CD8-positive, alpha-beta memory T cell (primary cell): ENCODE measurements around the gene RMI2. TPM values are rescaled to one million over a fixed set of nuclear protein-coding genes. Genes with fewer than 3 reads are reported as not detected.

Experiments
- CTCF ChIA-PET: fragments of 350-600 bp; sonication (Branson Sonifier 250); formaldehyde crosslinking; loops from one replicate; lab custom pipeline; 2021; ENCODE audit warnings: antibody characterized with exemption; lab: Charles Lee
- POLR2A ChIA-PET: fragments of 350-600 bp; sonication (Branson Sonifier 250); formaldehyde crosslinking; loops from one replicate; lab custom pipeline; 2021; ENCODE audit warnings: antibody characterized with exemption; lab: Charles Lee
- DNase-seq, 5 donors: peaks; one replicate each; pipeline versions ENCODE4 v3.0.0 to v3.0.0-alpha.2; 2020 to 2022; ENCODE audit warnings: mixed read lengths in 1 of 5
- H3K27ac ChIP-seq: one replicate; pipeline ENCODE4 v1.7.0; 2013; ENCODE audit warnings: low read depth, mild to moderate bottlenecking, low read length, moderate library complexity
- H3K27me3 ChIP-seq: 2 replicates; pipeline ENCODE4 v1.7.0; 2013; ENCODE audit warnings: low read length, mild to moderate bottlenecking; ENCODE audit not compliant: insufficient read depth, poor library complexity, severe bottlenecking
- H3K36me3 ChIP-seq: 2 replicates; pipeline ENCODE4 v1.7.0; 2013; ENCODE audit warnings: mild to moderate bottlenecking, low read length, moderate library complexity; ENCODE audit not compliant: insufficient read depth
- H3K4me1 ChIP-seq: 2 replicates; pipeline ENCODE4 v1.7.0; 2013; ENCODE audit warnings: mild to moderate bottlenecking, low read length, moderate library complexity; ENCODE audit not compliant: insufficient read depth
- H3K4me3 ChIP-seq: 2 replicates; pipeline ENCODE4 v1.7.0; 2013; ENCODE audit warnings: mild to moderate bottlenecking, low read length
- H3K9me3 ChIP-seq: 2 replicates; pipeline ENCODE4 v1.7.0; 2013; ENCODE audit warnings: mild to moderate bottlenecking, low read length
- H3K27ac Mint-ChIP-seq, 8 donors: one replicate each; pipeline ENCODE4 v1.8.0; 2020 to 2021; ENCODE audit warnings: mixed read lengths in 8 of 8, mild to moderate bottlenecking in 6 of 8, inconsistent platforms in 3 of 8, moderate library complexity in 3 of 8
- H3K27me3 Mint-ChIP-seq, 2 donors: one replicate each; pipeline ENCODE4 v1.8.0; 2020 to 2021; ENCODE audit warnings: mixed read lengths in 2 of 2, mild to moderate bottlenecking in 1 of 2, moderate library complexity in 1 of 2
- H3K36me3 Mint-ChIP-seq, 3 donors: one replicate each; pipeline ENCODE4 v1.8.0; 2020 to 2021; ENCODE audit warnings: mixed read lengths in 3 of 3, inconsistent platforms in 1 of 3, mild to moderate bottlenecking in 1 of 3
- H3K4me1 Mint-ChIP-seq, 3 donors: one replicate each; pipeline ENCODE4 v1.8.0; 2020 to 2021; ENCODE audit warnings: mixed read lengths in 3 of 3, inconsistent platforms in 1 of 3, mild to moderate bottlenecking in 1 of 3
- H3K4me3 Mint-ChIP-seq, 7 donors: one replicate each; pipeline ENCODE4 v1.8.0; 2020 to 2021; ENCODE audit warnings: mixed read lengths in 7 of 7, mild to moderate bottlenecking in 6 of 7, moderate library complexity in 4 of 7, inconsistent platforms in 2 of 7
- H3K9me3 Mint-ChIP-seq, 5 donors: one replicate each; pipeline ENCODE4 v1.8.0; 2020 to 2022; ENCODE audit warnings: mixed read lengths in 5 of 5, mild to moderate bottlenecking in 3 of 5, moderate library complexity in 2 of 5, inconsistent platforms in 1 of 5
- polyA plus RNA-seq: library from polyadenylated mRNA; unstranded; fragments of 300-500 nt; fragmentation: Illumina TruSeq; gene quantifications from one replicate; pipeline ENCODE4 v1.2.3, GENCODE V29; 2021
- total RNA-seq, 2 experiments: library from RNA; stranded (reverse); gene quantifications; one replicate each; pipeline ENCODE4 v1.2.3, GENCODE V29; 2021

RMI2 gene
- 10 to 100 TPM; 37.0 to 38.3 TPM for total RNA-seq
- 1.1 TPM for polyA plus RNA-seq

DNA sequence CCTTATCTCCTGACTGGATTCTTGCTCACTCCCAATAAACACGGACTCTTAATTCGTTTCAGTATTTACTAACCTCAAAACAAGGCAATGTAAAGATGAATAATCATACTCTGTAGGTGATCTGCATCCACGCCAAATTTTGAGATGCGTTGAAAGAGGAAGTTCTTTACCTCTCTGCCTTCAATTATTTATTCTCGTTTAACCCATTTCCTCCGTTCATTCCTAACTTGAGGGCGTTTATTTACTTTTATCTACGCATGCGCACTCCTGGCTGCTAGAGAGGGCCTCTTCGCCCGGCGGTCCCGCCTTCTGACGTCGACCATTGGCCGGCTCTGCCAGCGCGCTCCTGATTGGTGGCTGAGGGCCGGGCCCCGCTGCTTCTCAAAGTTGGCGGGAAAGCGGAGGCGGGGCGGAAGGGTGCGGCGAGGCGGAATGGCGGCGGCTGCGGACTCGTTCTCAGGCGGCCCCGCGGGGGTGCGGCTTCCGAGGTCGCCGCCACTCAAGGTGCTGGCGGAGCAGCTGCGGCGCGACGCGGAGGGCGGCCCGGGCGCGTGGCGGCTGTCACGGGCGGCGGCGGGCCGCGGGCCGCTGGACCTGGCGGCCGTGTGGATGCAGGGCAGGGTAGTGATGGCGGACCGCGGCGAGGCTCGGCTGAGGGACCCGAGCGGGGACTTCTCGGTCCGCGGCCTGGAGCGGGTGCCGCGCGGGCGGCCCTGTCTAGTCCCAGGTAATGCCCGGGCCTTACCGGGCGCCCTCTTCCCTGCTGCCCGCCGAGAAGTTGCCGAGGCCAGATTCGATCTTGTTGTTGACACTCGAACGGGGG lies at the start of gene RMI2:
Gene RMI2, plus strand, starts transcription at position 420 of the 823 bp plus-strand sequence. Its CDS starts 13 bp downstream, at position 433.
- POLR2A ChIA-PET: no interaction called here
- H3K27me3 Mint-ChIP-seq: peaks cover 0 to 5% of the 10 kb centered on the region in 2 donors
- CTCF ChIA-PET: interaction anchor here (0.9 to 1.3 kb wide), 4 partner anchors 9 to 381 kb away, joined by 3 to 5 read pairs (median 4); no protein-coding TSS in a partner anchor
- Histone ChIP-seq H3K4me1 (peaks cover 4% of the 10 kb centered on the region), H3K4me3 (peak within 1 kb of the TSS; percentile 76), H3K9me3 (no peaks in the 10 kb centered on the region), H3K36me3 (no peaks in the 10 kb centered on the region), H3K27me3 (no peaks in the 10 kb centered on the region), H3K27ac (no peak within 1 kb of the TSS)
- H3K9me3 Mint-ChIP-seq: no peaks in the 10 kb centered on the region
- H3K36me3 Mint-ChIP-seq: no peaks in the 10 kb centered on the region
- peaks cover 4 to 9% (median 7%) of the 10 kb centered on the region in 3 donors for H3K4me1 Mint-ChIP-seq
- peak; percentile 92 to 96 (median 94) for DNase-seq
- peak within 1 kb of the TSS in 5 of 8 donors; percentile 5 to 68 (median 20) for H3K27ac Mint-ChIP-seq
- peak within 1 kb of the TSS; percentile 71 to 92 (median 86) for H3K4me3 Mint-ChIP-seq

DNA sequence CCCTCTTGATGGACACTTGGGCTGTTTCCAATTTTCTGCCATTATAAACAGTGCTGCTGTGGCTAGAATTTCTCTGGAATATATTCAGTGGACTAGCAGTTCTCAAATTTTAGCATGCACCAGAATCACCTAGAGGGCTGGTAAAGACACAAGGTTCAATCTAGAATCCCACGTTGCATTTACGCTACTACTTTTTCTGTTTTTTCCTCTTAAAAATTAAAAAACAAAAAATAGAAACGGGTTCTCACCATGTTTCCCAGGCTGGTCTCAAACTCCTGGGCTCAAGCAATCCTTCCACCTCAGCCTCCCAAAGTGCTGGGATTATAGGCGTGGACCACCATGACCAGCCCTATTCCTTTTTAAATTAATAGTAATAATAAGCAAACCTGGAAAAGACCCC lies 49.6 kb upstream of the RMI2 start:
- Histone ChIP-seq H3K36me3 (no peaks in the 10 kb centered on the region), H3K27me3 (peaks cover 3% of the 10 kb centered on the region), H3K4me3 (no peak overlapping the region), H3K4me1 (peaks cover 22% of the 10 kb centered on the region), H3K27ac (no peak overlapping the region), H3K9me3 (no peaks in the 10 kb centered on the region)
- Mint-ChIP-seq H3K36me3 (no peaks in the 10 kb centered on the region), H3K27ac (peak overlapping the region in 1 of 8 donors; percentile 14), H3K4me1 (peaks cover 12 to 24% (median 20%) of the 10 kb centered on the region in 3 donors), H3K9me3 (no peaks in the 10 kb centered on the region), H3K27me3 (peaks cover 11 to 20% of the 10 kb centered on the region in 2 donors), H3K4me3 (no peak overlapping the region)
- no peak for DNase-seq
- ChIA-PET CTCF (no interaction called here), POLR2A (no interaction called here)

DNA sequence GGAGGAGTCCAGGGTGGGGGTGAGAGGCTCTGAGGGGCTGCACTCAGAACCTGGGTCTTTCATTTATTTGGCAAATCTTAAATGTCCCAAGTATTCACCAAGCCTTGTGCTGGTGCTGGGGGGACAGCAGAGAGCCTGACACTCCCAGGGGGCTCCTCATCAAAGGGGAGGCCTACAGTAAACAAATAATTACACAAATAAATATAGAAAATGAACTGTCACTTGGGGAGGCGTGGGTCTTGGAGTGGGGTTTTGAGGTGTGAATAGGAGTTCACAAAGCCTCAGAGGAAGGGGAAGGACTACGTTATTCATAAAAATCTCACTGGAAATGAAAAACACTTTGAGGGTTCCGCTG lies 48.9 kb upstream of the RMI2 start:
- CTCF ChIA-PET: interaction anchor here (1.8 to 3.5 kb wide), 3 partner anchors 16 to 324 kb away, joined by 8 to 18 read pairs (median 11); partner anchors contain the start of gene SOCS1
- H3K4me1 Mint-ChIP-seq: peaks cover 12 to 24% (median 20%) of the 10 kb centered on the region in 3 donors
- no peak for DNase-seq

DNA sequence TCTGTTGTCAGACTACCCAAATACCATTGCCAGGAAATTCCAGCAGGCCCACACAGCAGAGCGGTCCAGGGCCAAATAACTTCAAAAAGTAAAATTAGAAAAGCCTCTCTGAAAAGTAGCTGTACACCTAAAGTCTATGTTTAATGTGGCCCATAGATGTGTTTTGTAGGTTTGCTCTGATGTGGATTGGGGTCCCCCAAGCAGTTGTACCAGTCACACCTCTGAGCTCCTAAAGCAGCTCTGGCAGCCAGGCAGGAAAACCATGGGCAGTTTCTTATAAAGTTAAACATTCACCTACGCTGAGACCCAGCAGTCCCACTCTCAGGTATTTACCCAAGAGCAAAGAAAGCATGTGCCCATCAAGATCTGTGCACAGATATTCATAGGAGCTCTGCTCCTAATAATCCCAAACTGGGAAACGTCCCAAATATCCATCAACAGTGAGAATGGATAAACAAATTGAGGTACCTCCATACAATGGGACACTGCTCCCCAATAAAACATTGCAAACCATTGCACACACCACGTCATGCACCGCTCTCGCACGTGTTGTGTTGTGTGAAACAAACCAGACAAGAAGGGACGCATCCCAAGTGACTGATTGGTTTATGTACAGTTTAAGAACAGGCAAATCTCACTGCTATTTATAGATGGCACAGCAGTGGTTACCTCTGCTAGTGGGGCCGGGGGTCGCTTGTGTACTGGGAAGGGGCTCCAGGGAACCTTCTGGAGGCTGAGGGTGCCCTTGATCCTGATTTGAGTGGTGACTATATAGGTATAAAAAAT lies 48.4 kb upstream of the RMI2 start:
- Mint-ChIP-seq H3K36me3 (no peaks in the 10 kb centered on the region), H3K4me3 (peak overlapping the region in 6 of 7 donors; percentile 65 to 86 (median 72)), H3K27ac (peak overlapping the region in 4 of 8 donors; percentile 37 to 87 (median 41)), H3K27me3 (peaks cover 7 to 13% of the 10 kb centered on the region in 2 donors), H3K9me3 (no peaks in the 10 kb centered on the region), H3K4me1 (peaks cover 12 to 24% (median 20%) of the 10 kb centered on the region in 3 donors)
- peak overlapping the region; percentile 15 for H3K4me3 ChIP-seq
- ChIA-PET CTCF (interaction anchor here (0.6 to 3.5 kb wide), 14 partner anchors 16 to 348 kb away, joined by 3 to 18 read pairs (median 4); partner anchors contain the start of gene SOCS1), POLR2A (interaction anchor here (2.2 kb wide), 1 partner anchor 41 kb away, joined by 6 read pairs; the partner anchor contains the start of gene SOCS1)
- peaks cover 22% of the 10 kb centered on the region for H3K4me1 ChIP-seq
- no peak for DNase-seq
- H3K9me3 ChIP-seq: no peaks in the 10 kb centered on the region
- no peaks in the 10 kb centered on the region for H3K36me3 ChIP-seq
- H3K27me3 ChIP-seq: no peaks in the 10 kb centered on the region
- H3K27ac ChIP-seq: no peak overlapping the region

More for the DNA sequence above, 48.9 kb upstream of the RMI2 start:
- Mint-ChIP-seq H3K27me3 (peaks cover 8 to 17% of the 10 kb centered on the region in 2 donors), H3K4me3 (no peak overlapping the region), H3K9me3 (no peaks in the 10 kb centered on the region), H3K27ac (no peak overlapping the region), H3K36me3 (no peaks in the 10 kb centered on the region)
- H3K4me3 ChIP-seq: no peak overlapping the region
- H3K27me3 ChIP-seq: peaks cover 3% of the 10 kb centered on the region
- POLR2A ChIA-PET: interaction anchor here (2.2 kb wide), 1 partner anchor 41 kb away, joined by 6 read pairs; the partner anchor contains the start of gene SOCS1
- H3K27ac ChIP-seq: no peak overlapping the region
- H3K4me1 ChIP-seq: peaks cover 22% of the 10 kb centered on the region
- no peaks in the 10 kb centered on the region for H3K9me3 ChIP-seq
- no peaks in the 10 kb centered on the region for H3K36me3 ChIP-seq

DNA sequence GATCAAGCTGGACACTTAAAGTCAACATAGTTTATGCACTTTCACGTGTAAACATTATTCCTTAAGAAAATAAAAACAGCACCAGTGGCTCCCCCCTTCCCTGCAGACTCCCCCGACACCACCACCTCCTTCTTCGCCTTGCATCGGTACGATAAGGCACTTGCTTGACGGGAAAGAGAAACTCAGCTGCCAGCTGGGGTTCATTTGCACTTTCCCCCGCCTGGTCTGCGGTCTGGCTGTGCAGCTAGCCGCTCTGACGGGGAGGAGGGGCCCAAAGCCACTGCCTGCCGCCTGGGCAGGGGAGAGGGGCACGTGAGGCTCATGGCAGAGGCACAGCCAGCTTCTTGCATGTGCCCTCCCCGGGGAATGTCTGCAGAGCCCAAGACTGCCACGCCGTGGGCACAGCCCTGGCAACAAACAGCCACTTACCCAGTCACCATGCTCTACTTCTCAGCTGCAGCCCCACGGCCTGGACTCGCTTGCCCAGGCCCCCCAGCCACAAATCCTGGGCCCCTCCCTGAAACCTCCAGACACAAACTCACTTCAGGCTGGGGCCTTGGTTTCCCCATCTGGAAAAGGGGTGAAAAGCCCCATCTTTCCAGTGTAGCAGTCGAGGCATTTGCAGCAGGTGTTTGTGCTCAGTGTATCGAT lies 47.6 kb upstream of the RMI2 start:
- Histone ChIP-seq H3K27ac (peak overlapping the region; percentile 6), H3K9me3 (no peaks in the 10 kb centered on the region), H3K27me3 (no peaks in the 10 kb centered on the region), H3K36me3 (no peaks in the 10 kb centered on the region), H3K4me3 (peak overlapping the region; percentile 15), H3K4me1 (peaks cover 22% of the 10 kb centered on the region)
- ChIA-PET POLR2A (interaction anchor here (2.2 kb wide), 1 partner anchor 42 kb away, joined by 6 read pairs; the partner anchor contains the start of gene SOCS1), CTCF (interaction anchor here (0.6 to 3.5 kb wide), 17 partner anchors 13 to 349 kb away, joined by 3 to 18 read pairs (median 4); partner anchors contain the start of gene SOCS1)
- peak; percentile 46 to 80 (median 69) for DNase-seq
- Mint-ChIP-seq H3K4me3 (peak overlapping the region in 6 of 7 donors; percentile 65 to 86 (median 72)), H3K27me3 (peaks cover 7 to 13% of the 10 kb centered on the region in 2 donors), H3K9me3 (no peaks in the 10 kb centered on the region), H3K4me1 (peaks cover 12 to 24% (median 20%) of the 10 kb centered on the region in 3 donors), H3K36me3 (no peaks in the 10 kb centered on the region), H3K27ac (peak overlapping the region in 5 of 8 donors; percentile 37 to 87 (median 42))

DNA sequence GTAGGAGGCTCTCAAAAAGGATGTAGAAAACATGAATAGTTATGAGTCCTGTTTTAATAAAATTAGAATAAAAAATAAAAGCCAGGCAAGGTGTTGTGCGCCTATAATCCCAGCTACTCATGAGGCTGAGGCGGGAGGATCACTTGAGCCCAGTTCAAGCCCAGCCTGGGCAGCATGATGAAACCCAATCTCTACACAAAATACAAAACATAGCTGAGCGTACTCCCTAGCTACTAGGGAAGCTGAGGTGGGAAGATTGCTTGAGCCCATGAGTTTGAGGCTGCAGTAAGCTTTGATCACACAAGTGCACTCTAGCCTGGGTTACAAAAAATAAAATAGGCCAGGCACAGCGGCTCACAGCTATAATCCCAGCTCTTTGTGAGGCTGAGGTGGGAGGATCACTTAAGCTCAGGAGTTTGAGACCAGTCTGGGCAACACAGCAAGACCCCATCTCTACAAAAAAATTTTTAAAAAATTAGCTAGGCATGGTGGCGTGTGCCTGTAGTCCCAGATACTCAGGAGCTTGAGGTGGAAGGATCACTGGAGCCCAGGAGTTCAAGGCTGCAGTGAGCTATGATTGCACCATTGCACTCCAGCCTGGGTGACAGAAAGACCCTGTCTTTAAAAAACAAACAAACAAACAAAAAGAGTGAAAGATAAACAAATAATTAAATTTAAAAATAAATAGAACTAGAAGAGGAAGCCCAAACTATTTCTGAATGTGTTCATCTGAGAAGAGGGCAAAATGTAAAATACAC lies 46.9 kb upstream of the RMI2 start:
- H3K4me3 Mint-ChIP-seq: peak overlapping the region in 5 of 7 donors; percentile 28 to 86 (median 74)
- peaks cover 12 to 24% (median 20%) of the 10 kb centered on the region in 3 donors for H3K4me1 Mint-ChIP-seq
- H3K9me3 Mint-ChIP-seq: no peaks in the 10 kb centered on the region
- Histone ChIP-seq H3K4me3 (no peak overlapping the region), H3K27ac (no peak overlapping the region), H3K27me3 (no peaks in the 10 kb centered on the region), H3K9me3 (no peaks in the 10 kb centered on the region), H3K36me3 (no peaks in the 10 kb centered on the region), H3K4me1 (peaks cover 22% of the 10 kb centered on the region)
- ChIA-PET CTCF (interaction anchor here (0.7 to 3.5 kb wide), 14 partner anchors 12 to 342 kb away, joined by 3 to 18 read pairs (median 4); partner anchors contain the start of gene SOCS1), POLR2A (interaction anchor here (2.2 kb wide), 1 partner anchor 43 kb away, joined by 6 read pairs; the partner anchor contains the start of gene SOCS1)
- no peak for DNase-seq
- H3K36me3 Mint-ChIP-seq: no peaks in the 10 kb centered on the region
- no peak overlapping the region for H3K27ac Mint-ChIP-seq
- H3K27me3 Mint-ChIP-seq: peaks cover 4 to 8% of the 10 kb centered on the region in 2 donors
